ENCODE measurements around the gene GDI1.
A peak's percentile ranks its signal among the peaks of the same experiment; 100 is the strongest.

GDI1 gene

GRCh38 chrX:154484255-154485149 lies 47.5 kb downstream of the GDI1 start:
- DNase-seq: peak; percentile 10

GRCh38 chrX:154485150-154486051 lies 48.4 kb downstream of the GDI1 start:
- DNase-seq: no peak

- DNase-seq: peak; percentile 16
Measured at GRCh38 chrX:154486052-154486395, 49.1 kb downstream of the GDI1 start.

- peak; percentile 67 for DNase-seq
Measured at GRCh38 chrX:154486396-154487207, 49.6 kb downstream of the GDI1 start, which contains the start of gene UBL4A. UBL4A (minus strand) TSS chrX:154486615; CDS start chrX:154486584, 31 bp downstream.

GRCh38 chrX:154487518-154488290 lies 50.8 kb downstream of the GDI1 start:
- DNase-seq: no peak

- no peak for DNase-seq
Measured at GRCh38 chrX:154488336-154489075, 51.6 kb downstream of the GDI1 start.

GRCh38 chrX:154489182-154489581 lies 52.2 kb downstream of the GDI1 start:
- no peak for DNase-seq

GRCh38 chrX:154490021-154490413 lies 53.1 kb downstream of the GDI1 start:
- DNase-seq: peak; percentile 41

- DNase-seq: peak; percentile 96
Measured at GRCh38 chrX:154490414-154491083, 53.6 kb downstream of the GDI1 start, which contains the start of gene SLC10A3. SLC10A3 (minus strand) TSS chrX:154490629; CDS start chrX:154488940, 1,689 bp downstream.
